ENCODE results near the gene ANO6. TPM values are rescaled to one million over a fixed set of nuclear protein-coding genes. Genes with fewer than 3 reads are reported as not detected.

The ANO6 gene
- total and polyA plus RNA-seq, 10 donors: 2.3 to 38.5 (median 31.7) TPM

DNA sequence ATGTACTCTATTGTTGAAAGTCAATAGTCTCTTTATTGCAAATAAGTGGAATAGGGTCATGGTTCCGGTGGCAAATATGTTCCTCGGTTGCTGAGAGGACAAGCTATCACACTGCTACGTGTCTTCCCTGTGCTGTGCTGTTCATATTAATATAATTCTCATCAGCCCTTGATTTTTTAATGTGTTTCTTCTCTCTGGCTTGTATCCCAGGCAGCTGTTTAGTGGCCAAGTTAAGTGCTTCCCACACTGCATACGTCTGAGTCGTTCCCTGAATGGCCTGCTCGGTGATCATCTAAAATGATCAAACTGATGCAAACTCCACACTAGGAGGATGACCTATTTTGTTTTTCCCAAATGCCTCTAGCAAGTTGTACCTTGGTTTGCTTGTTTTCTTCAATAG, 186.4 kb downstream of the ANO6 start:
- Histone ChIP-seq H3K4me3 (no peak overlapping the region), H3K4me1 (no peaks in the 10 kb centered on the region), H3K27me3 (replicated peaks in 1 of 7) (no peaks in the 10 kb centered on the region), H3K9me3 (peaks cover 0 to 4% (median 0%) of the 10 kb centered on the region in 8 donors), H3K27ac (no peak overlapping the region), H3K36me3 (peaks cover 0 to 81% (median 22%) of the 10 kb centered on the region in 6 donors)
- no peak for DNase-seq
- intact Hi-C loops (cut with DNase I; ENCODE audit: low total_unique reads): no loop called here
- 76 to 91% (median 82%) methylated on average over 6 of the region's 6 CpGs for WGBS, 5 donors
- TF ChIP-seq POLR2AphosphoS5 (IDR thresholded peaks at IDR 0.05): no peak
- no peak for TF ChIP-seq POLR2A (IDR thresholded peaks at IDR 0.05)
- TF ChIP-seq, protein P1, sequence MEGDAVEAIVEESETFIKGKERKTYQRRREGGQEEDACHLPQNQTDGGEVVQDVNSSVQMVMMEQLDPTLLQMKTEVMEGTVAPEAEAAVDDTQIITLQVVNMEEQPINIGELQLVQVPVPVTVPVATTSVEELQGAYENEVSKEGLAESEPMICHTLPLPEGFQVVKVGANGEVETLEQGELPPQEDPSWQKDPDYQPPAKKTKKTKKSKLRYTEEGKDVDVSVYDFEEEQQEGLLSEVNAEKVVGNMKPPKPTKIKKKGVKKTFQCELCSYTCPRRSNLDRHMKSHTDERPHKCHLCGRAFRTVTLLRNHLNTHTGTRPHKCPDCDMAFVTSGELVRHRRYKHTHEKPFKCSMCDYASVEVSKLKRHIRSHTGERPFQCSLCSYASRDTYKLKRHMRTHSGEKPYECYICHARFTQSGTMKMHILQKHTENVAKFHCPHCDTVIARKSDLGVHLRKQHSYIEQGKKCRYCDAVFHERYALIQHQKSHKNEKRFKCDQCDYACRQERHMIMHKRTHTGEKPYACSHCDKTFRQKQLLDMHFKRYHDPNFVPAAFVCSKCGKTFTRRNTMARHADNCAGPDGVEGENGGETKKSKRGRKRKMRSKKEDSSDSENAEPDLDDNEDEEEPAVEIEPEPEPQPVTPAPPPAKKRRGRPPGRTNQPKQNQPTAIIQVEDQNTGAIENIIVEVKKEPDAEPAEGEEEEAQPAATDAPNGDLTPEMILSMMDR (IDR thresholded peaks at IDR 0.05 in 8 of 11, conservative IDR thresholded peaks at IDR 0.05 in 3 of 11): no peak

DNA sequence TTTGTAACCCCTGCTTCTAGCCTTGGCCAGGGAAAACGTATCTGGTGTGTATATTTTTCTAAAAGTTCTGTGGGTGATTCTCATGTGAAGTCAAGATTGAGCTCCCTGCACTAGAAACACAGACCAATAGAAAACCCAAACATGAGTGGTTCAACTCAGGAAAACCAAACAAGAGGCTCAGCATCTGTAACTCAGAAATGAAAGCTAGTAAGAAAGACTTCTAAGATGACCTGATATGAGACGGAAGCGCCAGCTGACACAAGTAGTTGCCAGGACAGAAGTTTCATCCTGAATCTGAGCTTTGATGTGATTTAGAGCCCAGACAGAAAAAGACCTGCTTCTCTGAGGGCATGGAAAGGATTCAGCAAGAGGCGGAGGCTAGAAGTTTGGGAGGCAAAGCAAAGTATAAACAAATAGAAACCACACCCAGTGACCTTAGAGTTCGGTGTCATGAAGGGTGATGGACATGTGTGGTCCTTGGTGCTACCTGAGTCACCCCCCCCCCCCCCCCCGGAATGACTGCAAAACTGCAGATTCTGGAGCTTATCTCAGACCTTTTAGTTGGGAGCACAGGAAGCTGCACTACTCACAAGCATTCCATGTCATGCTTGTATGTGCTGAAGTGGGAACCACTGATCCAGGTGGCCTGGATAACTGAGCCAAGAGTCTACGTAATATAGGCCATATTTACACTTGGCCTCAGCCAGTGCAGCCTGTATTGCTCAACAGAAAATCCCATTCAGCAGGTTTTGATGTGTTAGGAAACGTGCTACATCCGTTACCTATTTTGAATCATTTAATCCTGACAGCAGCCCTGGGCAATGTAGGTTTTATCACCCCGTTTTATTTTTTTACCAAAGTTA, 191.3 kb downstream of the ANO6 start:
- TF ChIP-seq, protein P1 (IDR thresholded peaks at IDR 0.05 in 8 of 11, conservative IDR thresholded peaks at IDR 0.05 in 3 of 11): no peak
- TF ChIP-seq POLR2A (IDR thresholded peaks at IDR 0.05) (no peak), POLR2AphosphoS5 (IDR thresholded peaks at IDR 0.05) (no peak)
- Histone ChIP-seq H3K36me3 (peaks cover 0 to 100% (median 56%) of the 10 kb centered on the region in 6 donors), H3K4me3 (no peak overlapping the region), H3K27me3 (replicated peaks in 1 of 7) (no peaks in the 10 kb centered on the region), H3K4me1 (no peaks in the 10 kb centered on the region), H3K9me3 (no peaks in the 10 kb centered on the region), H3K27ac (no peak overlapping the region)
- intact Hi-C loops (cut with DNase I; ENCODE audit: low total_unique reads): no loop called here
- DNase-seq: no peak
- WGBS, 5 donors: 88 to 94% (median 89%) methylated on average over 10 of the region's 10 CpGs

DNA sequence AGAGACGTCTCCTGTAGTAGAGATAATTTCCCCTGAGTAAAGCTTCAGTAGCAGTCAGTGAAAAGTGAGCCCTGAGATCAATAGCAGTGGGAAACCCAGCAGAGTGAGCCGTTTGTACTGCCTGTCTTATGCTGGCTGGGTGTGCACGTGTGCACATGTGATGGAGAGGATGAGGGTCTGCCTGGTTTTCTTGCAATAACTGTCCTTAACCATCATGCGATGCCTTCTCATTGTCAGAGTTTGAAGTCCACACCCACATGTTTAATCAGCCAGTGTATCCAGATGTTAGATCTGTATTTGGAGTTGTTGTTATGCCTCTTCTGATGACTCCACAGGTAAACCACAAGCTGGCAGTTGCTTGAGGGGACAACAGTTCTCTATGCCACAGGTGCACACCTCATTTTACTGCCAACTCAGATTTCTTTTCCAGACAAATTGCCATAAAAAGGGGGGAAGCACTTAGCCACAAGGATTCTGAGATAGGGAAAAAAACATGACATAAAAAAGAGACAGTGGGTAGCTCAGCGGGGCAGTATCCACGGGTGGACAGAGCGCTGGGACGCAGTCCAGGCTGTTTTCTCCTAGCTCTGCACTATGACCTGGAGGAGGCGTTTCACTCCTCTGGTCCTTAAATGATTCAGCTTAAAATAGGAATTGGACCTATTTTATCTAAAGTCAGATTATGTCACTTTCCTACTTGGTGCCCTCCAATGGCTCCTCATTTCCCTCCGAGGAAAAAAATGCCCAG, 192.3 kb downstream of the ANO6 start:
- intact Hi-C loops (cut with DNase I; ENCODE audit: low total_unique reads): no loop called here
- WGBS, 5 donors: 74 to 91% (median 86%) methylated on average over 10 of the region's 10 CpGs
- H3K9me3 ChIP-seq: no peaks in the 10 kb centered on the region
- H3K27me3 ChIP-seq (replicated peaks in 1 of 7): no peaks in the 10 kb centered on the region
- H3K36me3 ChIP-seq: peaks cover 0 to 100% (median 60%) of the 10 kb centered on the region in 6 donors
- no peak overlapping the region for H3K27ac ChIP-seq
- no peaks in the 10 kb centered on the region for H3K4me1 ChIP-seq
- no peak overlapping the region for H3K4me3 ChIP-seq
- TF ChIP-seq POLR2AphosphoS5 (IDR thresholded peaks at IDR 0.05): no peak
- TF ChIP-seq, protein P1 (IDR thresholded peaks at IDR 0.05 in 8 of 11, conservative IDR thresholded peaks at IDR 0.05 in 3 of 11): no peak
- no peak for TF ChIP-seq POLR2A (IDR thresholded peaks at IDR 0.05)
- no peak for DNase-seq

DNA sequence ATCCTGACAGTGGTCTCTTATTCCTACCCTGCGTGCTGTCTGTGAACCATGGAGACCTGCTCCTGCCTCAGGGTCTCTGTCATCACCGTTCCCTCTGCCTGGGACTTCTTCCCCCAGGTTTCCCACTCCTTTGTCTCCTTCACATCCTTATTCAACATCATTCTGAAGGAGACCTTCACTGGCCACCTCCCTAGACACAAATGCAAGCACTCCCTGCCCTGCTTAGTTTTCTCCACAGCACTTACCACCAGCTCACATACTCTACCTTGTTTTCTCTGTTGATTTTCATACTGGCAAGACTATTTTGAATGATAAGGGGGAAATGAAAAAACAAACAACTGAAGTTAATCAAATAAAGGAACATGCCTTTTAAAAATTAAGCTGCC, 192.8 kb downstream of the ANO6 start:
- intact Hi-C loops (cut with DNase I; ENCODE audit: low total_unique reads): no loop called here
- Histone ChIP-seq H3K4me1 (no peaks in the 10 kb centered on the region), H3K9me3 (no peaks in the 10 kb centered on the region), H3K27me3 (replicated peaks in 1 of 7) (no peaks in the 10 kb centered on the region), H3K36me3 (peaks cover 0 to 100% (median 58%) of the 10 kb centered on the region in 6 donors), H3K4me3 (no peak overlapping the region), H3K27ac (no peak overlapping the region)
- TF ChIP-seq POLR2A (IDR thresholded peaks at IDR 0.05): no peak
- TF ChIP-seq, protein P1 (IDR thresholded peaks at IDR 0.05 in 8 of 11, conservative IDR thresholded peaks at IDR 0.05 in 3 of 11): no peak
- no peak for TF ChIP-seq POLR2AphosphoS5 (IDR thresholded peaks at IDR 0.05)
- WGBS, 5 donors: 92 to 99% (median 96%) methylated on average over 2 of the region's 2 CpGs
- no peak for DNase-seq
